GM19452 (cell line): ENCODE data around the gene DLGAP1.
"Not testable (repeated sequence)": the region's sequence is repeated elsewhere in the genome, so short reads cannot be mapped to it uniquely, and the experiment has no call there.

Source experiments
- ATAC-seq: cut with Tn5 transposase; IDR thresholded peaks from one replicate; pipeline ENCODE4 v1.9.1; 2021; ENCODE audit not compliant: unreplicated experiment

Gene DLGAP1

GRCh38 chr18:4455113-4455811, at the start of gene DLGAP1:
Gene DLGAP1, minus strand, starts transcription at chr18:4455307.
- peak; percentile 59 for ATAC-seq

DNA sequence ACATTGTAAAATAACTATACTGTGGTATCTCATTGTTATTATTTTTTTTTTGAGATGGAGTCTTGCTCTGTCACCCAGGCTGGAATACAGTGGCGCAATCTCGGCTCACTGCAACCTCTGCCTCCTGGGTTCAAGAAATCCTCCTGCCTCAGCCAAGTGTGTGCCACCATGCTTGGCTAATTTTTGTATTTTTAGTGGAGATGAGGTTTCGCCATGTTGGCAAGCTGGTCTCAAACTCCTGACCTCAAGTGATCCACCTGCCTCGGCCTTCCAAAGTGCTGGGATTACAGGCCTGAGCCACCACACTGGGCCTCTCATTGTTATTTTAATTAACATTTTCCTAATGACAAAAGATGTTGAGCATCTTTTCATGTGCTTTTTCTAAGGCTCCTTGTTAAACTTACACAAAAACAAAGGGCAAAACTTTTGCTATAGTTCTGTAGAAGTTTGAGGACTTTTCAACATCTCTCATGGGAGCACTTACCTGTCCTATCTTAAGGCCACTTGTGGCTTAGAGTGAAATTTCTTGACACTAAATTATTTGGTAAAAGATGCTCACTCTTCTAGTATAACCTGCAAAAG, 39.7 kb upstream of the DLGAP1 start:
- ATAC-seq: not testable (repeated sequence)

GRCh38 chr18:4468511-4468910, 13.4 kb upstream of the DLGAP1 start:
- no peak for ATAC-seq

DNA sequence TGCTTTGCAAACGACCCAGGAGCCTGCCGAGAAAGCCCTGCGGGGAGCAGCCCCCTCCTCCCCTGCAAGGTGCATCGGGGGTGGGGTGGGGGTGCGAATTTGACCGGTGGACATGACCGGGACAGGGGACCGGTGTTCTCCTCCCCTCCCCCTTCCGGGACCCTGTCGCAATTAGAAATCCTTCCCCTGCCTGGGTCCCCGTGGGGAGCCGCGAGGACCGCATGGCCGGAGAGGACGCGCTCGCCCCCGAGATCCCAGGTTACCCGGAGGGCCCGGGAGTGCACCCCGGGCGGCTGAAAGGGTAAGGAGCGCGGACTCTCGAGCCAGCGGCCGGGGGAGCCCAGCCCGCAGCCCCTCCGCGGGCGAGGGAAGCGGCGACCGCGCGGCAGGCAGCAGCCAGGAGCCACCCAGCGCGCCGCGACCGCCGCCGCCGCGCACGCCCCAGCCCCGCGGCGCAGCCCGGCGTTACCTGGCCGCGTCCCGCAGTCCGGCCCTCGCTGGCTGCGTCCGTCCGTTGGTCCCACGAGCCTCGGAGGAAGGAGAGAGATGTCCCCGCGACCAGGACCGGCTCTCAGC, 482 bp downstream of the DLGAP1 start:
- peak; percentile 18 for ATAC-seq

GRCh38 chr18:4453874-4454536, 1.1 kb downstream of the DLGAP1 start:
- ATAC-seq: no peak

DNA sequence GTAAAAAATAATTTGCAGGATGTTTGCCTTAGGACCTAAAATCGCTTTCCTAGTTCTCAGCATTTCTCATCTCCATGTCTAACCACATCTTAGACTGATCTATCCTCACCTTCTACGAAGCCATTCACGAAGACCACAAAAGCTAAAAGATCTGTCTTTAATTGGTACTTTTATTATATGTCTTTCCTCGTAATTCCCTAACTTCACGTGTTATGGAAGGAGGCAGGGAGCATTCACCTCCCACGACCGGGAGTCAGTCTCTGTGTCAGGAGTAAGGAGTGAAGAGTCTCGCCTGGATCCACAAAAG, 1.6 kb downstream of the DLGAP1 start:
- no peak for ATAC-seq

DNA sequence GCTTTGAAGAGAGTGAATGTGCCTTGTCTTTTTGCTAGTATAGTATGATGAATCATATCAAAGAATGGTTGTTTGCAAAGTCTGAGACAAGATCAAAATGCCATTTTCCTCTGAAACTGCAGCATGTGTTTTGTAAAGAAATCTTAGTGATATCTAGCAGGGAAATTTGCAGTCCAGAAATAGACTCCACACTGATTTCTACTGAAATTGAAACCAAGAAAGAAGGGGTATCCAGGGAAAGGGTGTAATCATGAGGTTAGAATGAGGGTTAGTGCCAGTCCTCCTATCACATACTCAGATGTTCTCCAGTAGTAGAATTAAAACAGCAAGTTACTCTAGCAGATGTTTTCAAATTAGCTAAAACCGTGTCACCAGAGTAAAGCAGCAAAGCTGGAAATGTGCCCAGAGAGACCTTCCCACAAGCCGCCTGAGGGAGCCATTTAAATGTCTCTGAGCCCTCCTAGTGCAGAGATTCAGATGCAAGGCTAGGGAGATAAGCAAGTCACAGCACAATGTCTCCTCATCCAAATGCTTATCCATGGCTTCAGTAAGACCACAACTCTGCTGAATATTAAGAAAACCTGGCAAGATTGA, 4.9 kb downstream of the DLGAP1 start:
- no peak for ATAC-seq

- no peak for ATAC-seq
These were observed 9.2 kb downstream of the DLGAP1 start for GRCh38 chr18:4445902-4446301.

GRCh38 chr18:4444306-4444705, 10.8 kb downstream of the DLGAP1 start:
- no peak for ATAC-seq

GRCh38 chr18:4441098-4441497, 14.0 kb downstream of the DLGAP1 start:
- no peak for ATAC-seq

- ATAC-seq: no peak
These were observed 16.2 kb downstream of the DLGAP1 start for GRCh38 chr18:4438938-4439337.

- no peak for ATAC-seq
These were observed 21.4 kb downstream of the DLGAP1 start for GRCh38 chr18:4433717-4434116.

- ATAC-seq: no peak
These were observed 24.3 kb downstream of the DLGAP1 start for GRCh38 chr18:4430836-4431235.

- ATAC-seq: no peak
These were observed 37.4 kb downstream of the DLGAP1 start for GRCh38 chr18:4417714-4418113.

- no peak for ATAC-seq
These were observed 38.1 kb downstream of the DLGAP1 start for GRCh38 chr18:4416976-4417375.

- ATAC-seq: no peak
These were observed 42.8 kb downstream of the DLGAP1 start for GRCh38 chr18:4412286-4412685.

DNA sequence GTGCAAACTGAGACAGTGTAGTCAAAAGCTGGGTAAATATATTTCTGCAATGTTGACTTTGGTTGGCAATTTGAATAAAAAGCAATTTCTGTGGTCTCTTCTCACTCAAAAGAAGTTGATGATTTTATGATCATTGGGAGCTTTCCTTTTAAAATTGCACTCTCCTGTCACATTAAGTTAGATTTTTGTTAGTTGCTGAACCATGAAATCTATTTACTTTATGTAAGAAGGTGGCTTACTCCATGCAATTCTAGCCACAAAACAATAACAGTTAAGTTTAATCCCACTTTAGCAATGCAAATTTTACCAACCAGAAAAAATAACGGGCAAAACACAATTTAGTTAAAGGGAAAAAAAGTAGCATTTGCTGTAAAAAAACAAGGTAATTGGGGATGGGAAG, 48.3 kb downstream of the DLGAP1 start:
- no peak for ATAC-seq

GRCh38 chr18:4405965-4406364, 49.1 kb downstream of the DLGAP1 start:
- no peak for ATAC-seq

- no peak for ATAC-seq
These were observed 51.3 kb downstream of the DLGAP1 start for GRCh38 chr18:4403836-4404235.

DNA sequence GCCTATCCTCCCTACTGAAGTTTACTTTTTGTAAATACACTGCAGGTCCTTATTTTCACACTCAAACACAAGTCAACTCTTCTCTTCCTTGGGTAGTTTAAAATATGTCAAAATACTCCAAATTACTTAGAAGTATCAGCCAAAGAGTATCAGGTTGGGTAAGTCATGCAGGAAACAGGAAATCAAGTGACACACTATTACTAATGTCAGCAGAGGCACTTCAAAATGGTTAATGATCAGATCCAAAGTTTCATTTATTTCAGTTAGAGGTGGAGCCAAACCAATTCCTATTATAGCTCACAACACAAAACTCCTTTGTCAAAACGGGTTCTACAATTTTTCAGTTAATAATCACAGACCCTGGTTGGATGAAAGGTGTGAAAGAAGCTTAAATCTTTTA, 54.2 kb downstream of the DLGAP1 start:
- ATAC-seq: no peak

GRCh38 chr18:4399929-4400328, 55.2 kb downstream of the DLGAP1 start:
- no peak for ATAC-seq

GRCh38 chr18:4394700-4395099, 60.4 kb downstream of the DLGAP1 start:
- ATAC-seq: no peak
